Measurements from ENCODE around the gene LDB2. TPM values are rescaled to one million over a fixed set of nuclear protein-coding genes. Genes with fewer than 3 reads are reported as not detected.

LDB2 gene
- total and polyA plus RNA-seq, 2 experiments from 2014 or later, result 48.6 to 80.1 TPM

DNA sequence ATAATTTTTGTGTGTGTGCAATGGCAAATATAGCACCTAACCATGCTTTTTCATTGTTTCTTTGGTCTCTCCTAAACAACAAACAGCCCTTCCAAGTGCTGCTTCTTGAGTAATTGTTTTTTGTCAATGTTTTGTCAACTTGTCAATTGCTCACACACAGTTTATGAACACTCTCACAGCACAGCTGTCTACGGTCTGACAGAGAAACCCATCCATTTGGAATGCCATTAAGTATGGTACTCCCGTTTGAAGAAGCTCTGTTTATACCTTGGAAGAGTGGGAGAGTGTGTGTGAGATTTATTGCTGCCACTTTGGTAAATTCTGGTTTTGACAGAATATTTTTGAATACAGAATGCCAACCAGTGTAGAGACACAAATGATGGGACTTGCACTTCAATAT lies 254.6 kb downstream of the LDB2 start:
- H3K27me3 Mint-ChIP-seq (ENCODE audit: insufficient read depth, low read depth, poor library complexity), result no peaks in the 10 kb centered on the region
- no peak overlapping the region for H3K4me3 ChIP-seq
- TF ChIP-seq NANOG (IDR thresholded peaks at IDR 0.05; ENCODE audit: borderline replicate concordance), result no peak
- H3K27me3 ChIP-seq (ENCODE audit: insufficient read depth), result no peaks in the 10 kb centered on the region
- H2AFZ ChIP-seq, result no peak overlapping the region
- H3K4me2 ChIP-seq, result no peak overlapping the region
- no peaks in the 10 kb centered on the region for H3K36me3 Mint-ChIP-seq (ENCODE audit: low read depth)
- H3K4me1 Mint-ChIP-seq, result peaks cover 6% of the 10 kb centered on the region; the same call in 2 of the 3 replicates
- no peaks in the 10 kb centered on the region; the same call in 1 of the 2 replicates for H3K4me1 ChIP-seq (ENCODE audit: insufficient read depth)
- no peaks in the 10 kb centered on the region for H3F3A ChIP-seq (replicated peaks; ENCODE audit: low read depth)
- no peaks in the 10 kb centered on the region for H3K36me3 ChIP-seq (ENCODE audit: insufficient read depth)
- no peak for ATAC-seq
- no peak for DNase-seq (ENCODE audit: low spot score)
- H4K20me1 ChIP-seq (replicated peaks; ENCODE audit: insufficient read depth), result no peaks in the 10 kb centered on the region
- H3K27ac ChIP-seq (ENCODE audit: low read depth), result no peak overlapping the region
- no peaks in the 10 kb centered on the region for H3K9me3 Mint-ChIP-seq
- H3K9me2 ChIP-seq (ENCODE audit: insufficient read depth), result no peaks in the 10 kb centered on the region
- H3K79me2 ChIP-seq (replicated peaks; ENCODE audit: insufficient read depth), result no peaks in the 10 kb centered on the region
- no peak overlapping the region for H3K4me3 Mint-ChIP-seq
- no peak overlapping the region for H3K27ac Mint-ChIP-seq

DNA sequence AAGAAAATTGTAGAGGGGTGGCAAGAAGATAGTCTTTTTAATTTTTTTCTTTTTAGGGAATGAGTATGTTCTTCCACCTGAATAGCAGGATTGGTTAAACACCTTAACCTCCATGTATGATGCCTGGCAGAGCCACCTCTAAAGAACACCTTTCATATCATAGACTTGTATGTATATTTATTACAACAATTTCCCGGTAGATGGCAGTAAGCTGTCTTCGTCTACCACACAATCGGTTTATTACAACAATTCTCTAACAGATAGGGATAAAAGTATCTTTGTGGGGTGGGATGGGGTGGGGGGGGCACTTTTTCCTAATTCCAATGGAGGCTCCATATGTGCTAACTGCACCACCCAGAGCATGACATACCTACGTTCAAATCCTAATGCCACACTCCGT lies 255.5 kb downstream of the LDB2 start:
- Mint-ChIP-seq H3K27me3 (ENCODE audit: insufficient read depth, low read depth, poor library complexity) (no peaks in the 10 kb centered on the region), H3K9me3 (no peaks in the 10 kb centered on the region), H3K4me1 (peaks cover 10% of the 10 kb centered on the region; the same call in 2 of the 3 replicates)
- TF ChIP-seq, protein P1, sequence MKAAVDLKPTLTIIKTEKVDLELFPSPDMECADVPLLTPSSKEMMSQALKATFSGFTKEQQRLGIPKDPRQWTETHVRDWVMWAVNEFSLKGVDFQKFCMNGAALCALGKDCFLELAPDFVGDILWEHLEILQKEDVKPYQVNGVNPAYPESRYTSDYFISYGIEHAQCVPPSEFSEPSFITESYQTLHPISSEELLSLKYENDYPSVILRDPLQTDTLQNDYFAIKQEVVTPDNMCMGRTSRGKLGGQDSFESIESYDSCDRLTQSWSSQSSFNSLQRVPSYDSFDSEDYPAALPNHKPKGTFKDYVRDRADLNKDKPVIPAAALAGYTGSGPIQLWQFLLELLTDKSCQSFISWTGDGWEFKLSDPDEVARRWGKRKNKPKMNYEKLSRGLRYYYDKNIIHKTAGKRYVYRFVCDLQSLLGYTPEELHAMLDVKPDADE (IDR thresholded peaks at IDR 0.05), result no peak
- no peak for TF ChIP-seq ZNF331 (CRISPR knock-in tag; IDR thresholded peaks at IDR 0.05; ENCODE audit: low read depth)
- TF ChIP-seq CTCF (conservative IDR thresholded peaks at IDR 0.05; ENCODE audit: low read depth in 2 of 2), result no peak; a peak in 1 of 4 replicates
- TF ChIP-seq STAT1 (IDR thresholded peaks at IDR 0.05; ENCODE audit: unreplicated experiment), result no peak
- TF ChIP-seq, protein P2, sequence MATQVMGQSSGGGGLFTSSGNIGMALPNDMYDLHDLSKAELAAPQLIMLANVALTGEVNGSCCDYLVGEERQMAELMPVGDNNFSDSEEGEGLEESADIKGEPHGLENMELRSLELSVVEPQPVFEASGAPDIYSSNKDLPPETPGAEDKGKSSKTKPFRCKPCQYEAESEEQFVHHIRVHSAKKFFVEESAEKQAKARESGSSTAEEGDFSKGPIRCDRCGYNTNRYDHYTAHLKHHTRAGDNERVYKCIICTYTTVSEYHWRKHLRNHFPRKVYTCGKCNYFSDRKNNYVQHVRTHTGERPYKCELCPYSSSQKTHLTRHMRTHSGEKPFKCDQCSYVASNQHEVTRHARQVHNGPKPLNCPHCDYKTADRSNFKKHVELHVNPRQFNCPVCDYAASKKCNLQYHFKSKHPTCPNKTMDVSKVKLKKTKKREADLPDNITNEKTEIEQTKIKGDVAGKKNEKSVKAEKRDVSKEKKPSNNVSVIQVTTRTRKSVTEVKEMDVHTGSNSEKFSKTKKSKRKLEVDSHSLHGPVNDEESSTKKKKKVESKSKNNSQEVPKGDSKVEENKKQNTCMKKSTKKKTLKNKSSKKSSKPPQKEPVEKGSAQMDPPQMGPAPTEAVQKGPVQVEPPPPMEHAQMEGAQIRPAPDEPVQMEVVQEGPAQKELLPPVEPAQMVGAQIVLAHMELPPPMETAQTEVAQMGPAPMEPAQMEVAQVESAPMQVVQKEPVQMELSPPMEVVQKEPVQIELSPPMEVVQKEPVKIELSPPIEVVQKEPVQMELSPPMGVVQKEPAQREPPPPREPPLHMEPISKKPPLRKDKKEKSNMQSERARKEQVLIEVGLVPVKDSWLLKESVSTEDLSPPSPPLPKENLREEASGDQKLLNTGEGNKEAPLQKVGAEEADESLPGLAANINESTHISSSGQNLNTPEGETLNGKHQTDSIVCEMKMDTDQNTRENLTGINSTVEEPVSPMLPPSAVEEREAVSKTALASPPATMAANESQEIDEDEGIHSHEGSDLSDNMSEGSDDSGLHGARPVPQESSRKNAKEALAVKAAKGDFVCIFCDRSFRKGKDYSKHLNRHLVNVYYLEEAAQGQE (IDR thresholded peaks at IDR 0.05; ENCODE audit: unreplicated experiment), result no peak
- no peak for TF ChIP-seq CREB1 (CRISPR knock-in tag; IDR thresholded peaks at IDR 0.05; ENCODE audit: low read depth)
- no peak for TF ChIP-seq EZH2 (IDR thresholded peaks at IDR 0.05; ENCODE audit: low read depth, unreplicated experiment)
- TF ChIP-seq ZNF114 (CRISPR knock-in tag; IDR thresholded peaks at IDR 0.05), result no peak
- no peak for TF ChIP-seq JUNB (IDR thresholded peaks at IDR 0.05; ENCODE audit: unreplicated experiment)
- TF ChIP-seq EZH2phosphoT487 (IDR thresholded peaks at IDR 0.05; ENCODE audit: unreplicated experiment), result no peak

More for the DNA sequence above, 255.5 kb downstream of the LDB2 start:
- Histone ChIP-seq H3K4me2 (no peak overlapping the region), H3K27me3 (ENCODE audit: insufficient read depth) (no peaks in the 10 kb centered on the region), H3K4me1 (ENCODE audit: insufficient read depth) (peaks cover 2% of the 10 kb centered on the region; the same call in 1 of the 2 replicates), H3K27ac (ENCODE audit: low read depth) (no peak overlapping the region), H3K4me3 (no peak overlapping the region), H3K36me3 (ENCODE audit: insufficient read depth) (no peaks in the 10 kb centered on the region), H4K20me1 (replicated peaks; ENCODE audit: insufficient read depth) (no peaks in the 10 kb centered on the region), H2AFZ (no peak overlapping the region), H3K9me2 (ENCODE audit: insufficient read depth) (no peaks in the 10 kb centered on the region), H3K79me2 (replicated peaks; ENCODE audit: insufficient read depth) (no peaks in the 10 kb centered on the region), H3F3A (replicated peaks; ENCODE audit: low read depth) (no peaks in the 10 kb centered on the region)
- no peak overlapping the region for H3K4me3 Mint-ChIP-seq
- ATAC-seq, result no peak
- H3K36me3 Mint-ChIP-seq (ENCODE audit: low read depth), result no peaks in the 10 kb centered on the region
- H3K27ac Mint-ChIP-seq, result no peak overlapping the region
- DNase-seq (ENCODE audit: low spot score), result no peak
